ENCODE data around the gene SYNDIG1.

The SYNDIG1 gene

DNA sequence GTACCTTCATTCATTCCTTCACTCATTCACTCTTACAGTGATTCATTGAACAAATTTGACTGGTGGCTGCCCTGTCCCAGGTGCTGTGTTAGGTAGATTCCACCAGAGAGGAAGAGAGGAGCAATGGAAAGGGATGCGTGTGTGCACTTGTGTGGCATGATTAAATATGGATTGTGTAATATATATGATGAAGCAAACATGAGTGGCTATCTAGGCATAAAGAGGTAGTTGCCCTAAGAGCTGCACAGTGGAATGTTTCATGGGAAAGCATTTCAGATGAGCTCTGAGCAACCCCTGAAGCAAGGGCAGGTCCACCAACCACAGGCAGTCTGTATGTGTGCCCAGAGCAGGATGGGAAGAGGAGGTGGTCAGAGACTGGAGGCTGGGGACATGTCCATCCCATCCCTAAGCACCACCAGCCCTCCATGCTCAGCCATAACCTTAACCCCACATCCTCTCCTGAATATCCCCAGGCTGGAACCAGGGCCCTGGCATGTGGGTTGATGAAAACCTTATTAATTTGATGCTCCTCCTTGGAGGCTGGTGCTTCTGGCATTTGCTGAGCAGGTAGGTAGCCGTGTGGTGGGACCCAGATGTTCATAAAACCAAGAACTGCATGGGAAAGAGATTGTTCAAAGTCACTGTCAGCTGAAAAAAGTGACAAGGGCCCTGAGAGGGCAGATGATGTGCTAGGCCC, 226.2 kb downstream of the SYNDIG1 start:
- FAIRE-seq: no peak

DNA sequence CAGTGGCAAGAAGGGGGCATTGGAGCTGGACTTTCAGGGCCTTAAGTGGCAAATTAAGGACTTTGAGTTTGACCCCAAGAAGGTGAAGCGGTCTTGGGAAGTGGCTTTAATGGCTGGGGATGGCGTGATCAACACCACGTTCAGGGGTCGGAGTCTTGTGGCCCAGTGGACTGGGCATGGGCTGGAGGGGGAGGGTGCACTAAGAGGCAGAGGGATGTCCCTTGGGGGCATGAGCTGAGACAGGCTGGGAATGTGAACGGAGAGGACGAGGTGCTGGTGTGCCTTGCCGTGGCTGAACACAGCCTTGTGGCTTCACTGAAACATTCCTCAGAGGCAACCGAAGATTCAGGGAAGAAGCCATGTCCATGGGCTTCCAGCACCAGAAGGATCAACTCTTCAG, 227.0 kb downstream of the SYNDIG1 start:
- FAIRE-seq (no peak), DNase-seq (ENCODE audit: extremely low spot score, insufficient read length, low read depth) (no peak)

More for the DNA sequence above, 226.2 kb downstream of the SYNDIG1 start:
- DNase-seq (ENCODE audit: extremely low spot score, insufficient read length, low read depth): no peak

GRCh38 chr20:24697411-24697810, 228.0 kb downstream of the SYNDIG1 start:
- no peak for DNase-seq (ENCODE audit: extremely low spot score, insufficient read length, low read depth)
- no peak for FAIRE-seq

DNA sequence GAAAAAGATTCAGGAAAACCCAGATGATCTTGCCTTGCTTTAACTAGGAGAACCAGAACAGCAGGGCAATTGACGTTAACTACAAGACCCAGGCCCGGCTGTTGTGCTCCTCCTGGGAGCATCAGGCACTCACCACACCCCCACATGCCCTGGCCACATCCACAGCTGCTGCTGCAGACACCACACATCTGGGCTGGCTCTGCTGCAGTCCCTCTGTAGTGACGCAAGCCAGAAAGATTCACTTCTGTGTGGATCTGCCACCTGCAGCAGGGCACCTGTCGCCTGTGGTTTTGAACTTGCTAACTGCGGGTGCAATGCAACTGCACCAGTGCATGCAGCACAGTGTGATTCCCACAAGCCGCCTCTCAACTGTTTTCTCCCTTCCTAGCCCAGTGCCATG, 228.8 kb downstream of the SYNDIG1 start:
- no peak for DNase-seq (ENCODE audit: extremely low spot score, insufficient read length, low read depth)
- FAIRE-seq: no peak

DNA sequence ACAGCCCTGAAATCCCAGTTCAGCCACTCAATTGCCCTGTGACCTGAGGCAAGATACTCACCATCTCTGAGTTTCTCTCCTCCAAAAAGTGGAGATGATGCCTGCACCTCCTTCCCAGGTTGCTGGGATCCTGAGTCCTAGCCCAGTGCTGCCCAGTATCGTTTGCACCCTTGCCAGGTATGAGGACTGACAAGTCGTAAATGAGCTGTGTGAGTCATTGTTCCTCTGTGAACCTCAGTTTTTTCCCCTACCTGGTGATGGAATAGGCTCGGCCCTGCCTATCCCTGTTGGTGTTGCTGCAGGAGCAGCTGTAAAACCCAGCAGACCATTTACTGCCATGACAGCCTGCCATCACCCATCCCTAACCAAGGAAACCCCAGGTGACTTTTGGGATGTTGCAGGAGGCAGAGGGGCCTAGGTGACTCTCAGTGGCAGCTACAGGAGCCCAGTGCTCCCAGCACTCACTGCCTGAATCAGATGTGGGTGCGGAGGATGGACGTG, 229.3 kb downstream of the SYNDIG1 start:
- FAIRE-seq: no peak
- DNase-seq (ENCODE audit: extremely low spot score, insufficient read length, low read depth): no peak

DNA sequence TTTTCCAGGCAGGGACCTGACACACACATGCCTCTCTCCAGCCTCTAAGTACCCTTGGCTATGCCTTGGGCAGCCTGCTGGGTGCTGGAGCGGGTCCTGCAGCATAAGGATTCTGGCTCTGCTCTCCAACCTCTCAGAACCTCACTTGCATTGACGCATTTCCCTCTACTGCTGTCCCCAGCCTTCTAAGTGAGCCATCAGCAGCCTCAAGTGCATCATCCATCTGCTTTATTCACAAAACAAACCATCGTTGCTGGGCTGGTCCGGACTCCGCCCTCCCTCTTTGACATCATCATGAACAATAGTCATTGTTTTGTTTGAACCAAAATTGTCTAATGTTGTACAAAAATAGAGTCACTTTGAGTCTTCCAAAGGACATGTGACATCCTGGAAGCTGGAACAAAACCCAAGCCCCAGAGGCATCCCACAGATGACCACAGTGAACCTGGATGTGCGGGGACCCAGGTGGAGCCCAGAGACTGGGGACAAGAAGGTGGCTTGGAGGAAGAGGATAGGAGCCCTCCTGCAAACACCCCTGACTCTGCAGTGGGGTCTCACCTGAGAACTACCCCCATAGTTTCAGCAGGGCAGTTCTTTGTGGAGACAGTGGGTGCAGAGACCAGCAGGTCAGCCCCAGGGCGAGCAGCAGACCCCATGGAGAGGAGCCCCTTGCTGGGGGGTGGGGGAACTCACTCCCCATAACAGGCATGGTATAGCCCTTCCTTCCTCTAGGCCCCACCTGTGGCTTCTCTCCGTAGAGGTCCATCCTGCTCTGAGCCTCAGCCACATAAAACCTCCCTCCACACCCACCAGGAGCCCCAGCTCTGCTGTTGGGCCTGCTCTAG, 230.1 kb downstream of the SYNDIG1 start:
- no peak for DNase-seq (ENCODE audit: extremely low spot score, insufficient read length, low read depth)
- no peak for FAIRE-seq

DNA sequence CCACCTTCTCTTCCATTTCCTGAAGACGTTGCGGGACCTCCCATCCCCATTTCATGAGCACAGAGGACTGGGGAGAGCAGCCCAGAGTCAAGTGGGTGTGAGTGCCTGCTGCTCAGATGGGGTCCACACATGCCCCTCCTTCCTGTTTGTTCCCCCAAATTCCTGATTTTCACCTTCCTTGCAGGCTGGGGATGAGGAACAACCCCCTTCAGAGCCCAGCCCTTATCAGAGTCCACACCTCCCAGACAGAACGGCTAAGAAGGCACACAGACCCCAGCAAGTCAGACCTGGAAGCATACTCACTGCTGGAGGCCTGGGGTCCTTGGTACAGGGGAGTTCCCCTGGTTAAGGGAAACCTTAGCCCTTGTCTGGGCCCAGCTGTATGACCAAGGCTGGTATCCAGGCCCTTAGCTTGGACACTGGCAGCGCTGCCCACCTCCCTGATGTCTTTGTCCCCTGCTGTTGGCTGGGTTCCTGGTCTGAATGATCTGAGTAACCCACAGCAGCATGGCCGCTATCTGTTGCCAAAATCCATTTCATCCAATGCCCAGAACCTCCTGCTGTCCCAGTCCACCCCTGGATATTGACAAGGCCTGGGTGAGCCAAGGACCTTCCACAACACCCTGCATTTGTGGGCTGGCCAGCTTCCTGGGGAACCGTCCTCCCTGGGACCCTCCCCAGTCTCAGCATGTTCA, 230.9 kb downstream of the SYNDIG1 start:
- FAIRE-seq (no peak), DNase-seq (ENCODE audit: extremely low spot score, insufficient read length, low read depth) (no peak)

DNA sequence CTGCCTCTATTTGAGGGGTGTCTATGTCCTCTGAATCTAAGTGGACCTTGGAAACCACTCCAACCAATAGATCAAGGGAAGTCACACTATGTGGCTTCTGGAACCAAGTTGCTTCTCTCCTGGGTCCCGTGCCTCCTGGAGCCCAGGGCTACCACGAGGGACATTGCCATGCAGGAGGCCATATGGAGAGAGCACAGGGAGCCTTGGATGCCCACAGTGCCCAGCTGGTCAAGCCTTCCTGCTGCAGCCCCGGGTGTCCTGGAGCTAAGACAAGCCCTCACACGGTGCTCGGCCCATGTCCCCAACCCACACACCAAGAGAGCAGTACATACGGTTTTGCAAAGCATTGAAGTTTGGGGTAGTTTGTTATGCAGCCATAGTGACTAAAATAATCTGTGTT, 231.6 kb downstream of the SYNDIG1 start:
- DNase-seq (ENCODE audit: extremely low spot score, insufficient read length, low read depth): no peak
- FAIRE-seq: no peak

DNA sequence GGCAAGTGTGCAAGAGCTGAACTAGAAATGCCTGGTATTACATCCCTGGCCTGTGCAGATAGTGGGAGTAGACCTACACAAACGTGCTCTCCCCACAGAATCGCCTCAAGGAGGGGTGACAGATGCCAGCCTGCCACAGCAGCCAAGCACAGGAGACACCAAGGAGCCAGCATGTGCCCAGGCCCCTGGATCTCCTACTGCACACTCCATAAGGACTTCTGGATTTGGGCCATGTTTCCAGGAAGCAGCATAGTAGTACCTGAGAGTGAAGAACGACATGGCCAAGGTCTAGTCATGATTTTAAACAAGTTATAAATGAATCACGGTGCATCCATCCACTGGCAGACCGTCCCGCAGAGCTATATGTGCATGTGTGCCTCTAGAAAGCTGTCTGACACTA, 232.2 kb downstream of the SYNDIG1 start:
- no peak for FAIRE-seq
- DNase-seq (ENCODE audit: extremely low spot score, insufficient read length, low read depth): no peak

DNA sequence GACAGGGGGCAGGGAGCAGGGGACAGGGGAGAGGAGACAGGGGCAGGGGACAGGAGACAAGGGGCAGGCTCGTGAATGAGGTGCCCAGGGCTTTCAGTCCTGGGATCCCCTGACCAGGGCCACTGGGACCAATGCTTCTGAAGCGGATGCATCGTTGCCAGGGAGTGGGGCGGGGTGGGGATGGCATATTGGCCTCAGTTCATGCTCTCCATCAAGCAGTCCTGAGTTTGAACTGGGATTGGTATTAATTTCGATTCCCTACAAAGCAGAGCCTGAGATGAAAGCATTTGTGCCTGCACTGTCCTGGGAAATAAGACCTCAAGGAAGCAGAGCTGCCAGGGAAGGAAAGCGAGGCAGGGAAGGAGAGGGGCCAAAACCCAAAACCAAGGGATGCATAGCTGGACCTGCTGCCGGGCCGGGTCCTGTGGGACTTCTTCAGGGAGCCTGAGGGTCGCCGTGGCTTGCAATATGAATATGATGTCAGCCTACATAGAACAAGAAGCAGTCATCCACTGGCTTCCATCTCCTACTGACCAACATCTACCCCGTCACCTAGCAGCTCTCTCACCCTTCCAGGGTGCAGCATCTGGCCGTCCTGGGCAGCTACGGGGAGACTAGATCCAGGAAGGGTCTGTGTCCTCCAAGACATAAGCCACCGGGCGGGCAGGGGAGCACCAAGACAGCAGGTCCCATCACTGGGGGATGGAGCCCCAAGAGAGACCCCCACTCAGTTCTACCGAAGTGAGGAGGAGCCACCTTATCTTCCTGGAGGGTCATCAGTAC, 233.3 kb downstream of the SYNDIG1 start:
- no peak for DNase-seq (ENCODE audit: extremely low spot score, insufficient read length, low read depth)
- FAIRE-seq: no peak

DNA sequence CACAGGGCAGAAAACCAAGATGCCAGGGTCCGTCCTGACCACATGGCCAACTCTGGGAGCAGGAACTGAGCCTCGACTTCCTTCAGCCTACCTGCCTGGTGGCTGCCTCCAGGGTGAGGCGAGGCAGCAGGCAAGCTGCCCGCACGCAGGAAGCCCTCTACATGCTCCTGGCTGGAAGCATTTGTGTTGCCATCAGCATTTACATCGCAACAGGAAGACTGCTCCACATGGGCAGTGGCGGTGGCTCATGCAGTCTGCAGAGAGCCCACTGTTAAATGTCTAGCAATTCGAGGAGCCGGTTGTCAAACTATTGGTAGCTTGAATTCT, 233.8 kb downstream of the SYNDIG1 start:
- FAIRE-seq (no peak), DNase-seq (ENCODE audit: extremely low spot score, insufficient read length, low read depth) (no peak)

DNA sequence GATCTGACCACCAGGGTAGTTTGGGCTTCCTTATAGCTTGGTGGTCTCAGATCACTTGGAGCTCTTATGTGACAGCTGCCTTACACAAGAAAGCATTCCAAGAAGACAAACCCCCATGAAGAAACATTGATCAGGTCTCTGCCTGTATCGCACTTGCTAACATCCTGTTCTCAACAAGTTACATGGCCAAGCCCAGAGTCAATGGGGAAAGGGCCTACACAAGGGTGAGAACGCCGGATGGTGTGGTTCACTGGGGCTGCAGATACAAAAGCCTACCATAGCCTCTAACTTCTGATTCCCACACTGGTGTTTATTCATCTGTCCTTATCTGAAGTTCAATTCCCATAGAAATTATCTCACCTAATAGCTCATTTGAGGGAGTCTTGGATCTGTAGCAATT, 235.5 kb downstream of the SYNDIG1 start:
- DNase-seq (ENCODE audit: extremely low spot score, insufficient read length, low read depth) (no peak), FAIRE-seq (no peak)

- DNase-seq (ENCODE audit: extremely low spot score, insufficient read length, low read depth): no peak
Measured at GRCh38 chr20:24705486-24705885, 236.1 kb downstream of the SYNDIG1 start.

GRCh38 chr20:24708411-24709295, 239.2 kb downstream of the SYNDIG1 start:
- no peak for FAIRE-seq

More at GRCh38 chr20:24705486-24705885, 236.1 kb downstream of the SYNDIG1 start:
- FAIRE-seq: no peak

More at GRCh38 chr20:24708411-24709295, 239.2 kb downstream of the SYNDIG1 start:
- no peak for DNase-seq (ENCODE audit: extremely low spot score, insufficient read length, low read depth)

All from GM18507 (cell line).